GM18526 (cell line): Measurements from ENCODE around the gene BICD2.

Experiments used
- POLR2A ChIP-seq: IDR thresholded peaks from 3 replicates; pipeline ENCODE4 v1.6.1; 2011; ENCODE audit not compliant: insufficient read length; ENCODE audit errors: extremely low read depth

BICD2 gene

DNA sequence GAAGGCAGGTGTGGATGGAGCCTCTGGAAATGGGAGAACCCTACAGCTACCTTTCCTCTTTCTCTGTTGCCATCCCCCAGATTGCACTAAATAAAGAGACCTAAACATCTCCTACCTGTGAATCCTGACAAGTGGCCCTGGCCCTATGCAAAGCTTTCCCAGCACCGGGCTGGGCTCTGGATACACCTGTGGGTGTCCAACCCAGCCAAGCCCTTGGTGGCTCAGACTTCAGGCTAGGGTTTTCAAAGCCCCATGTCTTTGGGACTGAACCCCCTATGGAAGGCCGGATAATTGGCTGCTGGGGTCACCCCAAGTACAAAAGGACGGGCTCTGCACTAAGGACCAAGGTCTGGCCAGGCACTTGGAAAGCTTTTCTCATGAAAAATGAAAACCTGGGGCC lies 50.6 kb downstream of the BICD2 start:
- no peak for TF ChIP-seq POLR2A

GRCh38 chr9:92713528-92713927 lies 51.1 kb downstream of the BICD2 start:
- no peak for TF ChIP-seq POLR2A

DNA sequence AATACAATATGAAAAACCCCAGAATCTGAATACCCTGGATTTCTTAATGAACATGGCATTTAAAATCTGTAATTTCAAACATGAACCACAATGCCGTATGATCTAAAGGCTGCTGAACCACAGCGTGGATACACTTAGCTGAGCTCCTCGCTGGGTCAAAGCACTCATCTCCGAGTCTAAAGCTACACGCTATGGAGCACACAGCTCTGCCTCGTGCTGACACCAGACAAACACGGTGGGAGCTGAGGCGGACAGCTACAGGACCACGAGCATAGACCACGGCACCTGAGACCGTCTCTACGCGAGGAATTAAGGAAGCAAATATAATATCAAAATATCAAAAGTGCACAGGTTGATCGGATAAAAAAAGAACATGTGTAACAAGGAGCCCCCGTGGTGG lies 51.9 kb downstream of the BICD2 start:
- no peak for TF ChIP-seq POLR2A

GRCh38 chr9:92711844-92712243 lies 52.8 kb downstream of the BICD2 start:
- TF ChIP-seq POLR2A: no peak

DNA sequence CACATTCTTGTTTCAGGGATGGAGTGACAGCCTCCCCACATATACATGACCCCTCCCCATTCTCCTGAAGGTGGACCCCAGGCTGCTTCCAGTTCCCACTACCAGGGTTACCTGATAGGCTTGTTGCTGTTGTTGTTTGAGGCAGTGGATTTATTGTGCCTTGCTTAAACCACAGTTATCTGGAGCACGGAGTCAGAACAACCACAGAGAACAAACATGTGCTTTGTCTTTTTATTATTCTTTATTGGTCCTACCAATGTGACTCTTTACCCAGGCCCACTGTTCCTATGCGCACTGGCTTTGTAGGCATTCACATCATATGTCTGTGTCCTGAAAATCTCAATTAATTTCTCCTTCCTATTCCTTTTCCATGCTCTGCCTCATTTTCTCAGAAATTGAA lies 53.5 kb downstream of the BICD2 start:
- no peak for TF ChIP-seq POLR2A

DNA sequence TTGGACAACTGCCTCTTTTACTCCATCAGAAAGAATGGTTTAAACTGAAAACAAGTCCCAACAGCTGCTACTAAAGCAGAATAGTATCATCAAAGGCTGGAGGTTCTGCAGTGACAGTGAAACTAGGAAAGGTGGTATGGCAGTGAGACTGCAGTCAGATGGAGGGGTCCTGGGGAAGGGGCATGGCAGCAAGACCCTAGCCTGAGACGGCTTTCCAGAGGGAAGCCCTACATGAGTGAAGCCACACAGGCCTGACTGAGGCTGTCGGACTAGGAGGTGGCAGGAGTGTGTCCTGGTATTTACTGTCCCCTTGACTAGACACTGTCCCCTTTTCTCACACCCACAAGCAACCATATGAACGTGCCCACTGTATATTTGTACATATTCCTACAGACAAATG lies 54.3 kb downstream of the BICD2 start:
- no peak for TF ChIP-seq POLR2A

GRCh38 chr9:92709954-92710353 lies 54.7 kb downstream of the BICD2 start:
- no peak for TF ChIP-seq POLR2A

DNA sequence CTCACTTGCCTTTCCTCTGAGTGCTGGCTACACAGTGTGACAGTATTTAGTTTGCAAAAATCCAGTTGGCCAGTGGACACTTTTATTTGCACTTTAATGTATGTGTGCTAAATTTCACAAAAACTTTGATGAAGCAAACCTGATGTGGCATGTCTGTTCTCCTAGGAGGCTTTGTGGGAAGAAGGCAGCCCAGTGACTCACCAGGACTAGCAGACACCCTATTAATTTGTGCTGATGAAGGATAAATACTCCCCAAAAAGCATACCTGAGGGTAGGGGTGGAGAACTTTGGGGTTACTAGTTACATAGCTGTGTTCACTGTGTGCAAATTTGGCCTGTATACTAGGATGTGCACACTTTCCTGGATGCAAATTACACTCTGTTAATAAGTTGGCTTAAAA lies 55.4 kb downstream of the BICD2 start:
- no peak for TF ChIP-seq POLR2A

- no peak for TF ChIP-seq POLR2A
These were observed 57.1 kb downstream of the BICD2 start for GRCh38 chr9:92707530-92707929.

DNA sequence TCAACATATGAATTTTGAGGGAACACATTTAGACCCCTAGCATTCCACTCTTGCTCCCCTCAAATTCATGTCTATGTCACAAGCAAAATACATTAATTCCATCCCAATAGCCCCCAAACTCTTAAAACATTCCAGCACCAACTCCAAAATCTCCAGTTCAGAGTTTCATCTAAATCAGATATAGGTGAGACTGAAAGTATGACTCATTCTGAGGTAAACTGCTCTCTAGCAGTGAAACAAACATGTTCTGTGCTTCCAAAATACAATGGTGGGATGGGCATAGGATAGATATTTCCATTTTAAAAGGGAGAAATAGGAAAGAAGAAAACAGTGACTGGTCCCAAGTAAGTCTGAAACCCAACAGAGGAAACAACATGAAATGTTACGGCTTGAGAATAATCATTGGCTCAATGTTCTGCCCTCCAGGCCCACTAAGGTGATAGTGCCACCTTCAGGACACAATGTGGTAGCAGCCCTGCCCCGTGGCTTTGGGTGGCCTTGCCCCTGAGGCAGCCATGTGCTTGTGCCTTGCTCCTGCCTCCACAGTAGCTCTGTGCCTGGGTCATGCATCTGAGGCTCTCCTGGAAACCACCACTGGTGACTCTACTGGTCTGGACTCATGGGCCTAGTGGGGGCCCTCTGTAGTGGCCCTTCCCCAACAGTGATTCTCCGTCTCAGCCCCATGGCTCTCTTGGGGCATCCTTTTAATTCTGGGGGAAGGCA lies 58.3 kb downstream of the BICD2 start:
- no peak for TF ChIP-seq POLR2A

DNA sequence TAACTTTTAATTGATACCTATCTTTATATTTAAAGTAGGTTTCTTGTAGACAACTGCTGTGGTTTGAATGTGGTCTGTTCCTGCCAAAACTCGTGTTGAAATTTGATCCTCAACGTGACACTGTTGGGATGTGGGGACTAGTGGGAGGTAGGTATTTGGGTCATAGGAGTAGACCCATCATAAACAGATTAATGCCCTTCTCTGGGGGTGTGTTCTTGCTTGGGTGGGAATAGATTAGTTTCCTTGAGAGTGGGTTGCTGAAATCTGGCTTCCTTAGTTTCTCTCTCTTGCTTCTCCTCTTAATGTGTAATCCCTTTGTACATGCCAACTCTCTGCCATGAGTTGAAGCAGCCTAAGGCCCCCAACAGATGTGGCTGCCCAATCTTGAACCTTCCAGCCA lies 60.1 kb downstream of the BICD2 start:
- no peak for TF ChIP-seq POLR2A

DNA sequence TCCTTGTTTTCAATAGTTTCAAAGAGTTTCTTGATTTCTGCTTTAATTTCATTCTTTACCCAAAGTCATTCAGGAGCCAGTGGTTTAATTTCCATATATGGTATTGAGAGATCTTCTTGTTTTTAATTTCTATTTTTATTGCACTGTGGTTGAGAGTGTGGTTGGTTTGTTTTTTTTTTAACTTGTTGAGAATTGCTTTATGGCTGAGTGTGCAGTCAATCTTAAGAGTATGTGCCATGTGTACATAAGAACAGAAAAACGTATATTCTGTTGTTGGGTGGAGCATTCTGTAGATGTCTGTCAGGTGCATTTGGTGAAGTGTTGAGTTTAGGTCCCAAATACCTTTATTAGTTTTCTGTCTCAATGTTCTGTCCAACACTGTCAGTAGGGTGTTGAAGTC lies 68.0 kb downstream of the BICD2 start:
- no peak for TF ChIP-seq POLR2A

GRCh38 chr9:92686954-92687353 lies 77.7 kb downstream of the BICD2 start:
- no peak for TF ChIP-seq POLR2A

- TF ChIP-seq POLR2A: no peak
These were observed 79.6 kb downstream of the BICD2 start for GRCh38 chr9:92685022-92685421.

- TF ChIP-seq POLR2A: no peak
These were observed 82.4 kb downstream of the BICD2 start for GRCh38 chr9:92682269-92682668.

DNA sequence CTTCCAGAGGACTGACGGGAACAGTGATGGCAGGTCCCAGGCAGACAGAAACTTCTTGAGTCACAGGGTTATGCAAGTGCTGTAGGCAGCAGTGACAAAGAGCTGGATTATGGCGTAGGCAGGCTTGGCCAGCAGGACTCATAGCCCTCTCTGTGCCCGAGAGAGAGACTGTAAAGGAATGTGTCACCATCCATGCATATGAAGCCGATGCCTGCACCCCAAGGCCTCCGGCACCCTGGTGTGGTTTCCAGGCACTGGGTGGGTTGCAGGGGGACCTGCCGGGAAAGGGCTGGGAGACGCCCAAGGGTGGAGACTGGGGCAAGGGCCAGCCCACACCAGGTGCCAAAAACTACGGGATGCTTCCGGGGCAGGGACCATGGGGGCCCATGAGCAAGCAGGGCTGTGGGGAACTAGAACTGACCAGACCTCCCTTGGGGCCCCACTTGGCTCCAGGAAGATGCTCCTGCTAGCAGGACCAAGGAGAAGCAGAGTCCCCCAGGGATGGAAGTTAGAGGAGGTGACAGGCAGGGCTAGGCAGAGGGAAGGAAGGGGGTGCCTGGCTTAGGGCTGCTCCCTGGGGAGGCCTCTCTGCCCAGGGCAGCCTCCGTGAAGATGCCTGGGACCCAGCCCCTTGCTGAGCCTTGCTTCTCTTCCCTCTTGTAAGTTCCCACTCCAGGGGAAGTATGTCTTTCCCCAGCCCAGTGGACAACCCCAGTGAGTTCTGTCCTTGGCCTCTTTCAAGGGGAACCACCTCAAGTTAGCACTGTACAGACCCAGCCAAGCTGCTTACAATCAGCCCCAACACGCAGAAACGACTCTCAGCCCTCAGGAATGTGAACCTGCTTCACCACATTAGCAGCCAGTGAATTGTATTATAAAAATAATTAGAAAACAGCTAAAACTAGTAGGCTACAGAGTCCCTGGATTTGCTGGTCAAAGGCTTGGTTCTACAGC lies 84.2 kb downstream of the BICD2 start:
- TF ChIP-seq POLR2A: no peak

- no peak for TF ChIP-seq POLR2A
These were observed 85.0 kb downstream of the BICD2 start for GRCh38 chr9:92679413-92680165.
